GM18526 (cell line): ENCODE measurements around the gene FBP2.

Source experiments
- POLR2A ChIP-seq: IDR thresholded peaks from 3 replicates; pipeline ENCODE4 v1.6.1; 2011; ENCODE audit not compliant: insufficient read length; ENCODE audit errors: extremely low read depth

Gene FBP2

DNA sequence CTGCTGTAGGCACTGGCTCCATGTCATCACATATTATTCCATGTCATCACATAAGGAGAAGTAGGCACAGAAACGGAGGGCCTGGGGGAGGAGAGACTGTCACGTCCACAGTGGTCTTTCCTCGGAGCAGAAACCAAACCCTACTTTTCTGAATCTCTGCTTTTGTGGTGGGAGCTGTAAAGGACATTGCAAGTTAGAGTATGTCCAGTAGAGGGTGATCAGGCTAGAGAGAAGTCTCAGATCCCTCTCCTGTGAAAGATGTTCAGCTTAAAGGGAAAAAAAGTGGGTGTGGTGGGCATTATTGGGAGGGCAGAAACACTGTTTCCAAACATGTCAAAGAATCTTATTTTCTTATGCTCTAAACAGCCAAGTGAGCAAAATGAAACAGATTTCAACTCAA lies 19.4 kb upstream of the FBP2 start:
- no peak for TF ChIP-seq POLR2A

DNA sequence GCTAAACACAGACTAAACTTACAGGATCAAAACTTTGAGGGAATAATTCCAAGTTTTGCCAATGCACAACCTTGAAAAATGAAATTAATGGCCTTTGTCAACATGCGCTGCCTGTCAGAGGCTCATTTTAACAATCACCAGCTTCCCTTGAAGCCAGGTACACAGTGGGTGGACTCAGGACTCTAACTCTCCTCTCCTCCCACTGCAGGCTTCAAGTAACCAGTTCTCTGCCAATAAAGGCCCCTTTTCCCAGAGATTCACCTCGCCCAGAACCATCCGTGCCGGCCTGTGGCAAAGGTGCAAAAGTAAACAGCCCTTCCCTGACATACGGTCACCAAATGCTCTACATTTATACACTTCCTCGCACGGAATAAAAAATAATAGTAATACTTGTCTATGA lies 18.4 kb upstream of the FBP2 start:
- TF ChIP-seq POLR2A, result no peak

DNA sequence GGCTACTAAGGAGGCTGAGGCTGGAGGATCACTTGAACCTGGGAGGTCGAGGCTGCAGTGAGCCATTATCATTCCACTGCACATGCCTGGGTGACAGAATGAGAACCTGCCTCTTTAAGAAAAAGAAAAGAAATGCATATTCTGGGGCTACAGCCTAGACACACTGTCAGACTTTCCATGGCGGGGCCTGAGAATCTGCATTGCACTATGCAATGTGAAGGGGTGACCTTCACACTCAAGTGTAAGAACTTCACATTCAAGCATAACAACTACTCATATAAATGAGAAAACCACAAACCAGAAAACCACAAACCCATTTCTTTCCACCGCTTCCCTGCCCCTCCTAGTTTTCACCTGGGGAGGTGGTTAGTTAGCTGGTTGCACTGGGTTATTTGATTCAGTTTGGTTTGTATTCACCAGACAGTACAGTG lies 18.0 kb upstream of the FBP2 start:
- TF ChIP-seq POLR2A, result no peak

DNA sequence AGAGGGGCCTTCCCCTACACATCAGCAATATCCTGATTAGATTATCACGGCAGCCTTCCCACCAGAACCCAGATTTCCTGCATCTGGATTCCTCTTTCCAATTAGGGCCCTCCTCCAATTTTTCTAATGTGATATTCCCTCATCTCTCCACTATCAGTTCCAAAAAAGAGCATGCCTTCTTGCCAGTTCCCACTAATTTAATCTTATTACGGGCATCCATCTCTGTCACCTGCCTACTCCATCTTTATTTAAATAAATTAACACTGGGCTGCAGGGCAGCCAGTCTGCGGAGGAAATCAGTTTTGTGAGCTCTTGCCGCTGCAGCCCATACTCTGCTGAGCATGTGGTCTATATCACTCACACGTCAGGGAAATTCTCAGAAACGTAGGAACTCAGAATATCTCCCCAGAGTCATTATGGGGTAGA lies 16.6 kb upstream of the FBP2 start:
- no peak for TF ChIP-seq POLR2A

DNA sequence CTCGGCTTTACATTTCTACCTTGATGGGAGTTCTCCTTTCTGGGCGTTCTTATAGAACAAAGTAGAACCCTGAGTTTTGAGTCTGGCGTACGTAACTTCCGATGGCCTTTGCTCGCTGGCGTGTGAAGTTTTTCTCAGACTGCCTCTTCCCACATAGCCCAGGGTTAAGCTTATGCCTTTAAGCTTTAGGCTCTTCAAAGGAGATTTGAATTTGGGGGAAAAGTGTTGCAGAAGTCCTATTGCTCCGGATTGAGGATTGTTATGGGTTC lies 13.7 kb upstream of the FBP2 start:
- TF ChIP-seq POLR2A, result no peak

DNA sequence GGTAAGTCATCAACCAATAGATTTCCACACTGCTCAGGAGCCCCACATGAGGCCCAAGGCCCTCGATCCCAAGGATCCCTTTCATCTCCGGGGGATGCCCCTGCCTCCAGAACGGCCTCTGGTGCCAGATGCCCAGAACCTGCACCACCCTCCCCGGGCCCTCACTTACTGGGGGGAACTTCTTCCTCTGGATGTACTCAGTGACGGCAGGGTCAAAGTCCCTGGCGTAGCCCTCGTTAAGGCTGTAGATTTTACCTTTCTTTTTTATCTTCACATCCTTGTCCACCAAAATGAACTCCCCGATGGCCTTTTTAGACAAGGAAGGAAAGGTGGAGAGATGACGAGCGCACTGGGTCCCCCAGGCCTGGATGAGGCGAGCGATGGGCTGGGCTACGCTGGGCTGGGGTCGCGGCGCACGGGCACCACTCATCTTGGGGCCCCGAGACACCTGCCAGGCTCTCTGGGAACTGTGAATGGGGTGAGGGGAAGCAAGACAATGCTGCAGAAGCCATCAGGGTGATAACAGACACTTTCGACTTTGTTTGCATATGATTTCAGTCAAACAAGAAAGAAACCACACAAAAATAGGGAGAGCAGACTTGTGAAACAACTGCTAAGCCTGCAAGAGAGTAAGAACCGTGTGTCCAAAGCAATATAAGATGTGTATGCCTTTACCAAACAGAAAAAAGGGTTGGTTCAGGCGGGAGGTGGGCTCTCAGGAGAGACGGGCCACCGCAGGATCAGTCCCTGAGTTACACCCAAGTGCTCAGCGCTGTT lies 13.2 kb upstream of the FBP2 start:
- TF ChIP-seq POLR2A, result no peak

DNA sequence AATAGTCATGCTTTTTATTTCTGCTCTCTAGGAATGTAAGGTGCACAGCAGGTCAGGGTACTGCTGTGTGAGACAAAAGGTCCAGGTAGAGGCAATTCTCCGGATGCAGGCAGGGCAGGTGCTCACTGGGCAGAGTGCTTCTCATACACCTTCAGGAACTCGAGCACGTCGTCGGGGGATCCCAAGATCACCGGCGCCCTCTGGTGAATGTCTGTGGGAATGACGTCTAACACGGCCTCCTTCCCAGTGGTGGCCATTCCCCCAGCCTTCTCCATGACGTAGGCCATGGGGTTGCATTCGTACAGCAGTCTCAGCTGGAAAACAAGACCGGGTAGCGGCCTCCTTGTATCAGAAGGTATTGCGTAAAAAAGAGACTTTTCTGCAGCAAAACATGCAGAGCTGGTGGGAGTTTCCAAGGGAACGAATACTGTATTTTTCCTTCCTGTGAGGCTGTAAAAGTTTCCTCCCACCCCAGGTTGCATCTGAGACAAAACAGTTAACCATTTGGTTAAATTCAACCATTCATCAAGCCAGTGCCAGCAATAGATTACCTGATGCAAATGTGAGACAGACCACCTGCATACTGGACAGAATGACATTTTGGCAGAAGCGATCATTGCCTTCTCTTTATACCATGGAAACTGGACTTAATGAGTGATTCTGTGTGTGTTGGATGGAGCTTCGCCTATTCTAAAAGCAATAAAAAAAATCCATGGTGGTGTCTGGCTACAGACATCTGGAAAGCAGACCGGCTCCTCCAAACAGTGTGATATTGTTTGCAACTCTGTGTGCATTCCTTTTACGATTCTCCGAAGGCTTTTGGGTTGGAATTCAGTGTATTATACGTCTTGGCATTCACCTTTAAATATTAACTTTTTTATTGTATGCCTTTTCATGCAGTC lies 9.9 kb upstream of the FBP2 start:
- TF ChIP-seq POLR2A, result no peak

DNA sequence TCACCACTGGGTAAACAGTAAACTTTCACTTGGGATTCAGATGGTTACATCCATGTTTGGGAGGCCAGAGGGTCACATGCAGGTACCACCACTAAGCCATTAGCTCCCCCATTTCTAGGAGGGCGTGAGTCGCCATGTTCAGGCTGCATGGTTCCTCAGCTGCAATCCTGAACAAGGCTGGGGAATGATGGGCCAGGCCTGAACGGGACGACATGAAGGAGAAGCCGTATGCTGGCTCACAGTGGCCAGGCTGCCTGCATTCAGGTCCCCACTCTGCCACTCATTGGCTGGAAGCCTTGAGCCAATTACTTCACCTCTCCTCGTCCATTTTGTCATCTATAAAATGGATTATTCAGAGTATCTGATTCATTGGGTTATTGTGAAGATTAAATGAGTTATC lies 9.0 kb upstream of the FBP2 start:
- TF ChIP-seq POLR2A, result no peak

DNA sequence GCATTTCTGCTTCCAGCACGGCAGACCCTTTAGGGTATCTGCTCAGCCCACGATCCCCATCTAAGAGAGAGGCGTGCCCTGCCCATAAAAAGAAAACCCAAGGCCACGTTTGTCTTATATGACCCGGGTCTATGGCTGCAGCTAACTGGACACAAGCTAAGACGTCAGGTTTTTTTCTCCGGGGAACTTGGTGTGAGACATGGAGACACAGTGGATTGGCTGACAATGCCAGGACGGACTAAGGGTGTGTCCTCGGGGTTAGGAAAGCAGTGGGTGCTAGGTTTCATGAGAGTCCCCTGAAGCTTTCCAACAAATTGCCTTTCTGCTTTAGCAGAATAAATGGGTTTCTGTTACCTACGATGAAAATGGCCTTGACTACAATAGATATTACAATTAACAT lies 7.1 kb upstream of the FBP2 start:
- no peak for TF ChIP-seq POLR2A

DNA sequence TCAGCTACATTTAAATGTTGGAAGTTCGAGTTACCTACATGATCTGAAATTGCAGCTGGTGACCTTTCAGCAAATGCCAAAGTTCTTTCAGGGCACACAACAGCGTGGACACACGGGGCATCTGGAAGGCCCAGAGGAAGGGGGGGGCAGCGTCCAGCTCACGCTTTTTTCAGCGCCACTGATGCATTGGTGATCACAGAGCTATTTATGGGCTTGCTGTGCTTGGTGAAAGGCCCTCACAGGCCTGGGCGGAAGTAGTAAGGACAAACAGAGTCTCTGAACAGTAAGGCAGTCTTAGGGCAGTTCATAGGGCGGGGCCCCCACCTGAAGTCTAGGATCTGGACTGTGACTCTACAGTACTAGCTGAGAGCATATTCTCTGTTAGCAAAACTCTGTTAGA lies 6.6 kb upstream of the FBP2 start:
- TF ChIP-seq POLR2A, result no peak

DNA sequence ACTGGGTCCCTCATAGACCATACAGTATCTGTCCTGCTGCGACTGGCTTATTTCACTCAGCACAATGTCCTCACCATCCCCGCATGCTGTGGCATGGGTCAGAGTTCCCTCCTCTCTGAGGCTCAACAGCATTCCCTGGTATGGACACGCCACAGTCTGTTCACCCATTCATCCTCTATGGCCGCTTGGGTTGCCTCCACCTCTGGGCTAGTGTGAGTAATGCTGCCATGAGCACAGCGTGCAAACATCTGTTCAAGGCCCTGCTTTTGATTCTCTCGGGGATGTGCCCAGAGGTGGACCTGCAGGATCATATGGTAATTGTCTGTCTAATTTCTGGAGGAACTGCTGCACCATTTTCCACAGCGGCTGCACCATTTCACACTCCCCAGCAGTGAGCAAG lies 5.5 kb upstream of the FBP2 start:
- no peak for TF ChIP-seq POLR2A

DNA sequence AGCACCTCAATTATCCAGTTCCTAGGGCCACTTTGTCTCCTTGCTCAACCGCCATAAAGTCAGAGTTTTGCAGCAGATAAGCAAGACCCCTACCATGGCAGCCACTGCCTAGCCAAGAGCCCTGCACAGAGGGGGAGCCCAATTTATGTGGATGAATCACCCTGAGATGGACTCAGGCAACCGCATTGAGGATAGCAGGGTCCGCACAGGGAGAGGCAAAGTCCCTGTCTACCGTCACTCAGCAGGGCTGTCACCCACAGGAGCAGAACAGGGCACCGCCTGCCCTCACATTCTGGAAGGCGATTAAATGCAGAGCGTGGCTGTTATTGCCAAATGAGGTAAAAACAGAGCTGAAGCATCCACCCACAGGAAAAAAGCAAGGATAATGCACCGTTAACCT lies 1.7 kb downstream of the FBP2 start:
- TF ChIP-seq POLR2A, result no peak

DNA sequence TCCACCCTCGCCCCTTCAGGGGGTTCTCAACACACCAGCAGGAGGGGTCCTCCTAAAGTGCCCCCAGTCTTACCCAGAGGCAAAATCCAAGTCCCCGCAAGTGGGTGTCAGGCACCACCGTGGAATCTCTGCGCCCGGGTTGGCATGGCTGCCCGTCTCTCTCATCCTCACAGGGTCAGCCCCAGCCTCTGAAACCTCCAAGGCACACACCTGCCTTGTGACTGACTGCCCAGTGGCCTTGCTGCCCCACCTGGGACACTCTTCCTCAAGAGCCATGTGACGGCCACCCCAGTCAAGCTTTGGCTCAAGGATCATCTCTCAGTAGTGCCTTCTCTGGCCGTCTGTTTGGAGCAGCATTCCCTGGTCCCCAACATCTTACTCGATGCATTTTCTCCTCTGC lies 4.9 kb downstream of the FBP2 start:
- TF ChIP-seq POLR2A, result no peak

DNA sequence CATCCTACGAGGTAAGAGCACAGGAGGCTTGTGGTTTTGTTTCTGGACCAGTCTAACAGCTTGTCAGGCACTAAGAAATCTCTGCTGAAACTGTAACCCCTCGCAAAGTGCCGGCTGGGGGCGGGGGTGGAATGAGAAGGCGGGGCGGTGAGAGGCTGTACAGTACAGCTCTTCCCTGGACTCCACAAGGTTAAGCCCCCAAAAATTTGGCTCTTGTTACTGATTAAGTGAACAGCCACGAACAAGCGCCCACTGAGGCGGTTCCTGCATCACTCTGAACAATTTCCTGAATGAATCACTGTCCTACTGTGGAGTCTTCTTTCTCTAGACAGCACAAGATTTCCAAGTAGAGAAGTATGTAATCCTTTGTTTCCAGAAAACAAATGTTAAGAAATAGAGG lies 6.8 kb downstream of the FBP2 start:
- no peak for TF ChIP-seq POLR2A

DNA sequence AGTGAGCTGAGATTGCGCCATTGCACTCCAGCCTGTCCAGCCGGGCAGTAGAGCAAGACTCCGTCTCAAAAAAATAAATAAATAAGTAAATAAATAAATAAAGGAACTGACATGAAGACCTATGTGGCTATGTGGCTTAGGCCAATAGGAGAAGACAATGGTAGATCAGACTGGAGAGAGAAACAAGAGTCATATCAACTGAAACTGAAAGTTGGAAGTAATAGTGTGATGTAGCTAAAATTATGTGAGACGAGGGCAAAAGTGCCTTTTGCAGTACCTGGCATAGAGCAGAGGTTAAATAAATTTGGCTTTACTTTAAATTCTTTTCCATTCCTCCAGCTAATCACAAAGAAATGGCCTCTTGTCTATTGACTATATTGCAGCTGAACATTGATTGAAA lies 7.3 kb downstream of the FBP2 start:
- TF ChIP-seq POLR2A, result no peak

DNA sequence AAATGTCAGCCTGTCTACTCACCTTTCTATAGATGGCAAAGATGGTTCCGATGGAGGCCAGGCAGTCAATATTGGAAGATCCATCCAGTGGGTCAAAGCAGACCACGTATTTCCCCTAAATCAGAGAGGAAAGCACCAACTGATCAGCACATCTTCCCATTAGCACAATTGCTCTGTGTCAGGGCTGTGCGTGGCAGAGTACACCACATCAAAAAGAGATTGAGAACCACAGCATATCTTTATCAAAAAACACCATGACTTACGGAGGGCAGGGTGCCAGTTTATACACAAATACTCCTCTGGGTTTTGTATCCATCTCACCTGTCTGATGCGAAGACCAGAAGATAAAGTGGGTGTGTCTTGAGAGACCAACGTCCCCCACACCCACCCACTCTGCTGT lies 9.1 kb downstream of the FBP2 start:
- no peak for TF ChIP-seq POLR2A

DNA sequence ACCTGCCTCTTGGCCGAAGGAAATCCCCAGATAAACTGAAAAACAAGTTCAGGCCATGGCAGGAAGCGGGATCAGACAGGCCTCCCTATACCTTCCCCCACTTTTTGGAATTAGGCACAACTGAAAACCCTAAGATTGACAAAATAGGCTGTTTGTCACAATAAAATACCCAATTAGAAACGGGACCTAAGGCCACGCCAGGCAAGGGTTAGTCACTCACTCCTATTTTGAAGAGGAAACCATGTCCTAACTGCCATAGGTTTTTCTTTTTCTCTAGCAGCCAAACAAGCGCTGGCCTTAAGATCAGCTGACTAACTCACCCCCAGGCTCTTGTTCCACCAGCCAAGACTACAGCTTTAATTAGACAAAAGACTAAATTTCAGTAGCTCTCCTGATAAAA lies 11.9 kb downstream of the FBP2 start:
- no peak for TF ChIP-seq POLR2A
